ENCODE data around the gene PLEKHM2.
A peak's percentile ranks its signal among the peaks of the same experiment; 100 is the strongest.
"Not testable (repeated sequence)": the region's sequence is repeated elsewhere in the genome, so short reads cannot be mapped to it uniquely, and the experiment has no call there.

Gene PLEKHM2

DNA sequence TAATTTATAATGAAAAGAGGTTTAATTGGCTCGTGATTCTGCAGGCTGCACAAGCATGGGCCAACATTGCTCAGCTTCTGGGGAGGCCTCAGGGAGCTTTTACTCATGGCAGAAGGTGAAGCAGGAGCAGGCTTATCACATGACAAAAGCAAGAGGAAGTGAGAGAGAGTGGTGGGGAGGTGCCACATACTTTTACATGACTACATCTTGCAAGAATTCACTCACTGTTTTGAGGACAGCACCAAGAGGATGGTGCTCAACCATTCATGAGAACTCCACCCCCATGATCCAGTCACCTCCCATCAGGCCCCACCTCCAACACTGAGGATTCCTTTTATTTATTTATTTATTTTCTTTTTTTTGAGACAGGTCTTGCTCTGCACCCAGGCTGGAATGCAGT is 5.5 kb upstream of the PLEKHM2 start:
- no peak for DNase-seq

DNA sequence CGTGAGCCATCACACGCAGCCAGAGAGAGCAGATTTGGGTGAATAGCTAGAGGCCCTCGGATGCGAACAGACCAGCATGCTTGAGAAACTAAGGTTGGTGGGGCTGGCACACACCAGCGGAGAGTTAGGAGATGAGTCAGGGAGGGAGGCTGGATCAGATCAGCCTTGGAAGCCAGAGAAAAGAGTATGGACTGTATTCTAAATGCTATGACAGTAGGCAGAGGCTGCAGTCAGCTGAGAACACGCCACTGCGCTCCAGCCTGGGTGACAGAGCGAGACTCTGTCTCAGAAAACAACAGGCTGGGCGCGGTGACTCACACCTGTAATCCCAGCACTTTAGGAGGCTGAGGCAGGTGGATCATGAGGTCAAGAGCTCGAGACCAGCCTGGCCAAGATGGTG is 4.0 kb upstream of the PLEKHM2 start:
- no peak for DNase-seq

DNA sequence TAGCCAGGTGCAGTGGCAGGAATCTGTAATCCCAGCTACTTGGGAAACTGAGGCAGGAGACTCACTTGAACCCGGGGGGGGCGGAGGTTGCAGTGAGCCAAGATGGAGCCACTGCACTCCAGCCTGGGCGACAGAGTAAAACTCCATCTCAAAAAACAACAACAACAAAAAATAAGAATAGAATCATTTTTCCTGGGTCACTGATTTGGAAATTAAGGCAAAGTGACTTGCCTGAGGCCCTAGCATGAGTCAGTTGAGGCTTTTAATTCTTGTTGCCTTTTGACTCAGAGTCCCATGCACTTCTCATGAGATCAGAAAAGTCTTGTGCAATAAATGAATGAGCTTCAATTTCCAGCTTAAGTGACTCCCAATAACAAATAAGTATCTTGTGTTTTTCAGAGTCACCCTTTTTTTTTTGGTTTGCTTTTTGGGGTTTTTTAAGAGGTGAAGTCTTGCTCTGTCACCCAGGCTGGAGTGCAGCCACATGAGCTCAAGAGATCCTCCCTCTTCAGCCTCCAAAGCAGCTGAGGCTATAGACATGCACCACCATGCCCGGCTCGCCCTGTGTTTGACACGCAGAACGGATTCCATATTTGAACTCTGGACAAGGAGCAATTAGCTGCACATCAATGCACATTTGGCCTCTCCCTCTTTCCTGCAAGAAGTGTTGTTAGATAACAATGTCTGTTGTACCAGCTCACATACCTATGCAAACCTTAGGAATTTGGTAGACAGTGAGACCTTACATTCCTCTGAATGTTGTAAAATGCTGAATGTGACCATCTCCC is 3.4 kb upstream of the PLEKHM2 start:
- DNase-seq: no peak

DNA sequence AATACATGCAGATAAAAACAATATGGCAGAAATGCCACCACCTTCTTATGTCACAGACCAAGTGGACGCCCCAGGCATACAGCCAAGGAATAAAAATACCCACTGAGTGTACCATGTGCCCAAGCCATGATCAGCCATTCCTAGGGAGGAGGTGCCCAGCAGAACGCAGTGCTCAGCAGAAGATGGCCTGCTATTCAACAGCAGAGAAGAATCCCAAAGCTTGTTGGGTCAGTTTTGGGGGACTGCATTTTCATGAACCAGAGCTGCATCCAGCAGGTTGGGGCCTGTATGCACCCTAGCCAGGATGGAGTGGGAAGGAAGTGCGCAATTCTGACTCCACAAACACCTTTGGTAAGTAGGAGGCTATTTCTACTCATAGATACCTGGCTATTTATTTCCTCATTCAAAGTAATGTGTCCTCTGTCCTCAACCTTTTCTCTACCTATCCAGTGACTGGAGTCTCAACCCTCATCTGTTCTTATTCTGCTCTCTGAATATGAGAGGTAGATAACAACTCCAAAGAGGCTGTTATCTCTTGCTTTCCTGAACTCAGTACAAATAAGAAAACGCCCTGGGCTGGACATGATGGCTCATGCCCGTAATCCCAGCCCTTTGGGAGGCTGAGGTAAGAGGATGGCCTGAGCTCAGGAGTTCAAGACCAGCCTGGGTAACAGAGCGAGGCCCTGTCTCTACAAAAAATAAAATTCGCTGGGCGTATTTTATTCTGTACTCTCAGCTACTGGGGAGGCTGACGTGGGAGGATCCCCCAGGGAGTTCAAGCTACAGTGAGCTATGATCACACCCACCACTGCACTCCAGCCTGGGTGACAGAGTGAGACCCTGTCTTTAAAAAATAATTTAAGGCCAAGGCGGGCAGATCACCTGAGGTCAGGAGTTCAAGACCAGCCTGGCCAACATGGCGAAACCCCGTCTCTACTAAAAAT is 2.5 kb upstream of the PLEKHM2 start:
- DNase-seq: no peak

DNA sequence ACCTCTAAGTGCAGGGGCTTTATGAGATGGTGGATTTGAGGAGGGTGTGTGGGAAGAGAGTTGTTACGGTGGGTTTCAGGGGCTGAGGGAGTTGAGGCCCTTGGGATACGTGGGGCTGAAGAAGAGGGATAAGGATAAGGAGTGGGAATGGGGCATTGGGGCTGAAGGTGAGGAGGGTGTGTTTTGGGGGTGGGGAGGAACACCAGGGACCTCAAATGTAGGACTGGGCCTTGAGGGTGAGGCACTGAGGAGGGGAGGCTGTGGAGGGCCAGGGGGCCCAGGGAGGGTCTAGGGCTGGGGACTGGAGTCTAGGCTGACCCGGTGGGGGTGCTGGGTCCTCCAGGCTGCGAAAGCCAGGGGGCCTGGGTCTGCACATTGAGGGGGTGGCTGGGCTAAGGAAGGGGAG is 1.2 kb upstream of the PLEKHM2 start:
- no peak for DNase-seq

DNA sequence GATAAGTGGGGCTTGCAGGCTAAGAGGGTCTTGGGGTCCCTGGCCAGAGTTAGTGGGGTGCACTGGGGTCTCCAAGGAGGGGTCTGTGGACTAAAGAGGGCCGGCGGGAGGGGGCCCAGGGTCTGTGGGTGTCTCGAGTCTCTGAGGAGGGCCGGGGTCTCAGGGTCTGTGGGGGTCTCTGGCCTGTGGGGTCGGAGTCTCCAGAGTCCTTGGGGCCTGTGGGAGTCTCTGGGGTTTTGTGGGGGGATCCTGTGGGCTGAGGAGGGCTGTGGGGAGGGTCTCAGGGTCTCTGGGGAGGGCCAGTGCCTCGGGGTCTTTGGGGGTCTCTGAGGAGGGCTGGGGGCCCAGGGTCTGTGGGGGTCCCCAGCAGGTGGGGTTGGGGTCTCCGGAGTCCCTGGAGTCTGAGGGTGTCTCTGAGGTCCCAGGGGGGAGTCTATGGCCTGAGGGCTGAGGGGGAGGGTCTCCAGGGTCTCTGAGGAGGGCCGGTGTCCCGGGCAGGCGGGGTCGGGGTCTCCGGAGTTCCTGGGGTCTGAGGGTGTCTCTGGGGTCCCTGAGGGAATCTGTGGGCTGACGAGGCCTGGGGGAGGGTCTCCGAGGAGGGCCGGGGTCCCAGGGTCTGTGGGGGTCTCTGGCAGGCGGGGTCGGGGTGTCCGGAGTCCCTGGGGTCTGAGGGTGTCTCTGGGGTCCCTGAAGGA is 628 bp upstream of the PLEKHM2 start:
- no peak for DNase-seq

DNA sequence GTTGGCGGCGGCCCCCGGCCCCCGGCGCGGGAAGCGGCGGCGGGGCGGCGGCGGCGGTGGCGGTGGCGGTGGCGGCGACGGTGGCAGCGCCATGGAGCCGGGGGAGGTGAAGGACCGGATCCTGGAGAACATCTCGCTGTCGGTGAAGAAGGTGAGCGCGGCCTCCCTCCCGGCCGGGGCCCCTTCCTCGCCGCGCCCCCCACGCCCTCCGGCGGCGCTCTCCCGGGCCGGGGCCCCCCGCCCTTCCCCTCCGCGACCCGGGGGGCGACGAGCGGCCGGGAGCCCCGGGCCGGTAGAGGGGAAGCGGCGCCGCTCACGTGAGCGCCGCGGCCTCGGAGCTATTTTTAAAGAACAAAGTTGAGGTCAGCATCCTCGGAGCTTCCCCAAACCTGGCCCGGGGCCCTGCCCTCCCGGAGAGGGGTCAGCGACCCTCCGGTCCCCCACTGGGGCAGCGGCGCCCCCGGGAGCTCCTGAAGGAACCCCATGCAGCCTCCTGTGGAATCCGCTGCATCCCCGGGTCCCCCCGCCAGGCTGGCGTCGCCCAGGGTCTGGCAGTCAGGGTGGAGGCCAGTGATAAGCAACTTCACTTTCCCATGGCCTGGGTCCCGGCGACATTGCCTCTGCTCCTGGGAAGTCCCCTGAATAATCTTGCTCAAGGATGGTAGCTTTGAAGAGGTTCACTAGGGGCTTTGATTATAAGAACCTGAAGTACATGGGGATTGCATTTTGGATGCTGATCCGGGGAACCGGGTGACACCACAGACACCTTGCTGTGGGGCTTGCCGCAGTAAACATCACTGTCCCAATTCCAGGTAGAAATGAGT is 560 bp downstream of the PLEKHM2 start:
- no peak for DNase-seq

DNA sequence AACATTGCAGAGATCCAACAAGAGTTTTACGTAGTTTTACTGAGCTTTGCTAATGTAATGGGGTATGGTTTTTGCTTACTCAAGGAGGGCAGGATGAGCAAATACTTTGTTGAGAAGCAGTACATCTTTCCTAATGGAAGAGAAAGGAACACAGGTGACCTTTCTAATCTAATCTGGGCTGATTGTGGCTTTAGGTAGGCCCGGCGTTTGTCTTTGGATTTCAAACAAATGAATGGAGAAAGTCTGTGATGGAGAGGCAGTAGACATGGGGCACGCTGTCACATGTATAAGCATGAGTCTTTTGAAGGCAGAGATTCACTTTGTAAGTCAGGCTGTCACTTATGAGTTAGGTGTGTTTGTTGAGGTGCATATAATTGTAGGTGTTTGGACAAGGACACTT is 1.7 kb downstream of the PLEKHM2 start:
- no peak for DNase-seq

DNA sequence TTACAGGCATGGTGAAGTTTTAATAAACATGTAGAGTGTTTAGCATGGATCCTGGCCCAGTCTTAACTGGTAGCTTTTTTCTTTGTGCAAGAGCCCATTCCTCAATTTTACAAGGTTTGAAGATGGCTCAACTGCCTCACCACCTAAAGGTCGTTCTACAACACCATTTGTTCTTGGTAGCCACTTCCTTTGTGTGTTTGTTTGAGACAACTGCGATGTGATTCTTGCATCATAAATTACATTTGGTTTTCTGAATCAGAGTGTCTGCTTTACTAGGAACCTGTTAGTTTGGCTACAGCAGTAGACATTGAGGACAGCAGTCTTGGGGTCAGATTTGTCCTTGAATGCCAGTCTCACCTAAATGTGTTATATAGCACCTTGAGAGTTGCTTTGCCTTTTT is 3.3 kb downstream of the PLEKHM2 start:
- DNase-seq: no peak

DNA sequence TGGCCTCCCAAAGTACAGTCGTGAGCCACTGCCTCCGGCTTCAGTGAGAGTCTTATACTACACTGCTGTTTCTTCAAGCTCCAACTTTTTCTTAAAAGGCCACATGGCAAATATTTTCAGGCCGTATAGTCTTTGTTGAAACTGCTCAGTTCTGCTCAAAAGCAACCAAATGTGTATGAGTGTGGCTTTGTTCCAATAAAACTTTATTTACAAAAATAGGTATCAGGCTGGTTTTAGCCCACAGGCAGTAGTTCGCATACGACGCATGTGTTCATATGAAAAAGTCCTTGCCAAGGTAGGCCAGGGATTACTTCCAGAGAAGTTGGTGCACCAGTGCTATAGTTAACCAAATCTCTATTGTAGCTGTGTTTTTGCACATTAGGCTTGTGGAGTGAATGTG is 6.2 kb downstream of the PLEKHM2 start:
- no peak for DNase-seq

DNA sequence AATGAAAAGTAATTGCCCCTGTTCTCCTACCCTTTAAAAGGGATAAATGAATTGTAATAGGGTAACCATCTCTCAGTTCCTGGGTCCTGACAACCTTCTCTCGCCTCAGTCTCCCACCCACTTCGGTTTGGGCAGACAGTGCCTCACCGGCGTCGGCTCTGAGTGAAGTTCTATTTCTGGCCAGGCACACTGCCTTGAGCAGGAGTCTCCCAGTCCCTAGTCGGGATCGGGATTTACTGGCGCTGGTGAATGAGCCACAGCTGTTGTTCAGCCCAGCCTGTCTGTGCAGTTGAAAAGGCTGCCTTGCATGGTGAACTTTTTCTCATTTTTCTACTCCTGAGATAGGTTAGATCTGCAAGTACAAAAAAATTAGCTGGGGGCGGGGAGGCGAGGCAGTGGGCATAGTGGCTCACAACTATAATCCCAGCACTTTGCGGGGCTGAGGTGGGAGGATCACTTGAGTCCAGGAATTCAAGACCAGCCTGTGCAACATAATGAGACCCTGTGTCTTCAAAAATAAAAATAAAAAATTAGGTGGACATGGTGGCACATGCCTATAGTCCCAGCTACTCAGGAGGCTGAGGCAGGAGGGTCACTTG is 7.4 kb downstream of the PLEKHM2 start:
- DNase-seq: no peak

DNA sequence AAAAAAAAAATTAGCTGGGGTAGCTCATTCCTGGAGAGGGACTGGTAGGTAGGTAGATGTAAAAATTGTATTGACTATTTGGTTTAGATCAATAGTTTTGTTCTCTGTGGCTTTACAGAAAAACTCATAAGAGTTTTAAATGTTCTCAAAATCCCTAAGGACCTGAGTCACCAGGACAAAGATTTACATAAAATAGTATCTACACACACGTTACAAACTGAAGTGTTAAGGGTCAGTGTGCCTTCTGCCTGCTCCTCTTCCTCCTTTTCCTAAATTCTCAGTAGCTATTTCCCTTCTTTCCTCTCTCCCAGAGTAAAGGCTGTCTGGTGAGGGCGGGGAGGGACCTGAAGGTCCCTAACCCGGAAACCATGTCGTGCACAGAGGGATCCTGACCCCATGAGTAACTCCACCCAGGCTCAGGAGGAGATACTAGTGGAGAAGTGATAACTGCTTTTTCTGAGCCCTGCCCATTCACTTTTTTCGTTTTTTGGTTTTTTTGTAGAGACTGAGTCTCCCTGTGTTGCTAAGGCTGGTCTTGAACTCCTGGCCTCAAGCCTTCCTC is 8.1 kb downstream of the PLEKHM2 start:
- no peak for DNase-seq

DNA sequence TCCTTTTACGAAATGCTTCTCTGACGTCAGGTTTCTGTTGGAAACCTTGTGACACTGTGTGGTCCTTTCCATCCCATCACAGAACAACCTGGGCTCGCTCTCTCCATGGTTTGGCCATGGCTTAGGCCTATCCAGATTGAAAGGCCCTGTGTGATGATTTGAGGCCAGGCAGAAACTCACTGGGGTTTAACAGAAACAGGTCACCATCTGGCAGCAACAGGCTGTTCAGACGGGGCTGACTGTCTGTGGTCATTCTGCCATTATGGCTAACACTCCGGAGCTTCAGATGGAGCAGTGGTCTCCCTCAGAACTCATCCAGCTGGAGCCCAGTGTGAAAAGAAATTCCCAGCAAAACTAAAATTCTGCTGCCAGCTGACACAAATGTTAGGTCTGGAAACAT is 9.3 kb downstream of the PLEKHM2 start:
- DNase-seq: no peak

DNA sequence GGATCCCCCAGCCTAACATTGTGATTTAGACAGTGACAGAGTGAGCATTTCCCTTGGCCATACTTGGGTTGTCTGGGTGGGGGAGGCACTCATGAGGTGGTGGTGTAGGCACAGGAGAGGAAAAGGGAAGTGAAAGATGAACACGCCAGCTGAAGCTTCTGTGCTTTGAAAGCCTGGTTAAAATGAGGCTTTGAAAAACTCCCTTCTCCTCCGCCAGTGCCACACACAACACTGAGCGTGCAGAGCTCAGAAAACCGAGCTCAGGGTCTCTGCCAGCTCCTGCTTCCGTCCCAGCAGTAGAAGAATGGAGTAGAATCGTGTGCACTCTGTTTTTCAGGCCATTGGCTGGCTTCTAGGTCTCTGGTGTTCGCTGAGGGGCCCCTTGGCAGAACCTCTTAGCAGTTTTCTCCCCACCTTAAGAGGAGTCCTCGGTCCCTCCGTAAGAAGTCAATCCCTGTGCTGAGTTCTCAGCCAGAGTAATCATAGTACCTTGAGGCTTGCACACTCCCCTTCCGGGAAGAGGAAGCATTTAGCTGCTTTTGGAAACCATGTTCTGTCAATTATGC is 12.9 kb downstream of the PLEKHM2 start:
- no peak for DNase-seq

DNA sequence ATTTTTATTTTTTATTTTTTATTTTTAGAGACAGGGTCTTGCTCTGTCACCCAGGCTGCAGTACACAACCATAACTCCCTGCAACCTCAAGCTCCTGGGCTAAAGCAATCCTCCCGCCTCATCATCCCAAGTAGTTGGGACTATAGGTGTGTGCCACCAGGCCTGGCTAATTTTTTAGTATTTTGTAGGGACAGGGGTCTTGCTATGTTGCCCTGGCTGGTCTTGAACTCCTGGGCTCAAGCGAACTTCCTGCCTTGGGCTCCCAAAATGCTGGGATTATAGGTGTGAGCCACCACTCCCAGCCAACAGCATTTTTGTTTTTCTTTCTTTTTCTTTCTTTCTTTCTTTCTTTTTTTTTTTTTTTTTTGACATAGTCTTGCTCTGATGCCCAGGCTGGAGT is 14.1 kb downstream of the PLEKHM2 start:
- DNase-seq: no peak

DNA sequence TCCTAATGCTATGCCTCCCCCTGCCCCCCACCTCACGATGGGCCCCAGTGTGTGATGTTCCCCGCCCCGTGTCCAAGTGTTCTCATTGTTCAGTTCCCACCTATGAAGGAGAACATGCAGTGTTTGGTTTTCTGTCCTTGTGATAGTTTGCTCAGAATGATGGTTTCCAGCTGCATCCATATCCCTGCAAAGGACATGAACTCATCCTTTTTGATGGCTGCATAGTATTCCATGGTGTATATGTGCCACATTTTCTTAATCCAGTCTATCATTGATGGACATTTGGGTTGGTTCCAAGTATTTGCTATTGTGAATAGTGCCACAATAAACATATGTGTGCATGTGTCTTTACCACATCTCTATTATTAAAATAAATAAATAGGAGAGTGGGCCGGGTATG is 15.2 kb downstream of the PLEKHM2 start:
- not testable (repeated sequence) for DNase-seq

DNA sequence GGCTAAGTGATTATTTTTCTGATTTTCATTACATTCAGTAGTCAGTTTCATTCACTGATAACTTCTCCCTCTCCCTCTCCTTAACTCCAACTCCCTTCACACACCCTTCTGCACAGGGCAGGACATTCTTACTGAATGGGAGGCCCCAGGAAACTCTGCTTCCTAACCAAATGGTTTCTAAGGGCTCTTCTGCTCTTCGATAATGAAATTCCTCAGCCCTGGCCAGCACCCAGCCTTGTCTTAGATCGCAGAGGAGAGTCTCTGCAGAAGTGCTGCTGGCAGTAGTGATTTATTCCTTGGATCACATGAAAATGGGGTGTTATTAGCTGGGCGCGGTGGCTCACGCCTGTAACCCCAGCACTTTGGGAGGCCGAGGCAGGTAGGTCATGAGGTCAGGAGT is 16.4 kb downstream of the PLEKHM2 start:
- DNase-seq: no peak

DNA sequence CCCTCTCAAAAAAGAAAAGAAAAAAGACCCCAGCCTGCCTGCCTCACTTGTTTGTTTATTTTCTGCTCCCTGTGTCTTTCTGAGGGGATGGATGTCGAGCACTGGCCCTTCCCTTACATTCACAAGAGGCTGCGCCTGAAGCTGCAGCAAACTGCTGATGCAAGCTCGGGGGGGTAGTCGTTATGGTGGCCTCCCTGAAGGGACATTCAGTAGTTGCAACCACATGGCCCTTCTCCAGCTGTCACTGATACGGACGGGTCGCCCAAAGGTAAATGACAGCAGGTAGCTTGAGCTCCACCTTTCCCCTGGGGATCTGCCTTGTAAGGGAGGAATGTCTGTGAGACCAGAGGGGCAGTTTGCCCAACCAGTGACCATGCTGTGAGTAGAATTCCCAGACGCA is 17.7 kb downstream of the PLEKHM2 start:
- peak; percentile 16 for DNase-seq

DNA sequence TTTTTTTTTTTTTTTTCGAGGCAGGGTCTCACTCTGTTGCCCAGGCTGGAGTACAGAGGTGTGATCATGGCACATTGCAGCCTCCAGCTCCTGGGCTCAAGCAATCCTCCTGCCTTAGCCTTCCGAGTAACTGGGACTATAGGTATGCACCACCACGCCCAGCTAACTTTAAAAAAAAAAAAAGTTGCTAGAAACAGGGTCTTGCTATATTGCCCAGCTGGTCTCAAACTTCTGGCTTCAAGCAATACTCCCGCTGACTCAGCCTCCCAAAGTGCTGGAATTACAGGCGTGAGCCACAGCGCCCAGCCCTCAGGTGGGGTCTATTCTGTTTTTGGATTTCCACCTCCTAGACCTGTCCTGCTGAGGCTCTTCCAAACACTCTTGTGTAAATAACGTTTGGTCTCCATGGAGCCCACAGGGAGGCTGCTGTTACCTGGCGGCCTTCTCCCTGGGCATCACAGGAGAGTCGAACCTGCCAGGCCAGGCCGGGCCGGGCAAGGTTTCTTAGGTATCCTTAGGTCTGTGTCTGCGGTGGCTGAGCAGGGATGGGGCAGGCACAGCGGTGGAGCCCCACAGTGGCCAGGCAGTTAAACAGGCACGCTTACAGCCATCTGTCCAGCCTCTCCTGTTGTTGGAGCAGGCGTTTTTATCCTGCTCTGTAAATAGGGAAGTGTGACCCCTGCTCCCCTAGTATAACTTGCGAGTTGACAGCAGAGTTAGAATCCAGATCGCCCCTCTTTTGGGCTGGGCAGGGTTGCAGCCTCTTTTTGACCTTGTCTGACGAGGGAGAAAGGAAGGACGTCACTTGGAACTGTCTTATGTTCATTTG is 18.8 kb downstream of the PLEKHM2 start:
- DNase-seq: no peak

DNA sequence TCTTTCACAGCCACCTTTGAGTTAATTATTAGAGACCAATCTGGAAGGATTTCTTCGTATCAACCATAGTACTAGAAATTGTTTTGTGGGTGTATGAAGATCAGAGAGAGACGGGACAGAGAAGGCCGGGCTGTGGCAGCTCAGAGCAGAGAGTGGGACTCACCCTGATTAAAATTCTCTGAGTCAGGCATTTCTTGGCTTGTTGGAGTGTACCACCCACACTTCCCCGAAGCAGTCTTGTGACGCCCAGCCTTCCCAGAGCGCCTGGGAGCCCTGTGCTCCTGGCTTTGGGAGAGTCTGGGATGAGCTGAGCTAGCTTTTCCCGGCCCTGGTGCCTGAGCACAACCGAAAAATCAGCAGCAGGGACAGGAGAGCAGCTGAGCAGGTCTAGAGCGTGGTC is 19.4 kb downstream of the PLEKHM2 start:
- no peak for DNase-seq
